Neural cell (in vitro differentiated cells): Measurements from ENCODE around the gene APBB2. TPM values are rescaled to one million over a fixed set of nuclear protein-coding genes. Genes with fewer than 3 reads are reported as not detected.

Source experiments
- H2AFZ ChIP-seq: fragments of 200-600, 300-800 bp; sonication (generic), shearing (Covaris generic); 2 replicates; pipeline ENCODE4 v1.6.0; 2014; ENCODE audit warnings: low read depth, mild to moderate bottlenecking, antibody characterized with exemption, low read length, moderate library complexity
- H3F3A ChIP-seq: fragments of 200-600 bp; shearing (Covaris generic); 2 replicates; pipeline ENCODE4 v1.6.1; 2016; ENCODE audit warnings: mild to moderate bottlenecking, moderate library complexity, mixed read lengths, antibody characterized with exemption, low read length; ENCODE audit not compliant: insufficient read depth, poor library complexity, severe bottlenecking
- H3K27ac ChIP-seq: fragments of 200-600, 300-800 bp; sonication (generic), shearing (Covaris generic); 2 replicates; pipeline ENCODE4 v1.5.1; 2014; ENCODE audit warnings: mild to moderate bottlenecking, low read length, moderate library complexity
- H3K27me3 ChIP-seq: fragments of 300-800, 200-600 bp; sonication (generic), shearing (Covaris generic); 2 replicates; pipeline ENCODE4 v1.6.0; 2014; ENCODE audit warnings: mild to moderate bottlenecking, low read depth, low read length, moderate library complexity; ENCODE audit not compliant: insufficient read depth
- H3K36me3 ChIP-seq: fragments of 300-800, 200-600 bp; sonication (generic), shearing (Covaris generic); 2 replicates; pipeline ENCODE4 v1.5.1; 2014; ENCODE audit warnings: mild to moderate bottlenecking, antibody characterized with exemption, low read length, moderate library complexity; ENCODE audit not compliant: insufficient read depth
- H3K4me2 ChIP-seq: fragments of 300-800, 200-600 bp; sonication (generic), shearing (Covaris generic); 2 replicates; pipeline ENCODE4 v1.6.0; 2014; ENCODE audit warnings: mild to moderate bottlenecking, low read length
- H3K4me3 ChIP-seq: fragments of 300-800, 200-600 bp; sonication (generic), shearing (Covaris generic); 2 replicates; pipeline ENCODE4 v1.5.1; 2014; ENCODE audit warnings: mild to moderate bottlenecking, low read length, moderate library complexity
- H3K79me2 ChIP-seq: fragments of 200-600 bp; shearing (Covaris generic); replicated peaks from 2 replicates; pipeline ENCODE4 v1.6.0; 2014; ENCODE audit warnings: mild to moderate bottlenecking, low read length, moderate library complexity; ENCODE audit not compliant: insufficient read depth
- H3K9ac ChIP-seq: fragments of 300-800, 200-600 bp; sonication (generic), shearing (Covaris generic); 2 replicates; pipeline ENCODE4 v1.6.1; 2016; ENCODE audit warnings: mild to moderate bottlenecking, low read length, mixed read lengths
- H3K9me2 ChIP-seq: fragments of 200-600 bp; shearing (Covaris generic); 2 replicates; pipeline ENCODE4 v1.6.1; 2016; ENCODE audit warnings: mild to moderate bottlenecking, low read length, mixed read lengths; ENCODE audit not compliant: insufficient read depth
- H3K9me3 ChIP-seq: fragments of 200-600, 300-800 bp; sonication (generic), shearing (Covaris generic); 2 replicates; pipeline ENCODE4 v1.6.1; 2016; ENCODE audit warnings: mild to moderate bottlenecking, mixed run types, low read length, moderate library complexity, mixed read lengths
- H4K20me1 ChIP-seq: fragments of 200-600 bp; shearing (Covaris generic); 2 replicates; pipeline ENCODE4 v1.6.1; 2016; ENCODE audit warnings: mild to moderate bottlenecking, mixed run types; ENCODE audit not compliant: insufficient read depth
- EP300 ChIP-seq: fragments of 450-650 bp; conservative IDR thresholded peaks from 2 replicates; pipeline ENCODE4 v1.6.1; 2014; ENCODE audit warnings: antibody characterized with exemption, mild to moderate bottlenecking, moderate library complexity; ENCODE audit not compliant: poor library complexity, severe bottlenecking
- EZH2 ChIP-seq: fragments of 200-600, 300-800 bp; shearing (Covaris generic), sonication (generic); IDR thresholded peaks from 2 replicates; pipeline ENCODE4 v1.6.1; 2014; ENCODE audit warnings: antibody characterized with exemption, low read length, borderline replicate concordance, mild to moderate bottlenecking; ENCODE audit not compliant: insufficient read depth, poor library complexity, severe bottlenecking
- MXI1 ChIP-seq: fragments of 450-650 bp; conservative IDR thresholded peaks from 2 replicates; pipeline ENCODE4 v1.6.1; 2014; ENCODE audit warnings: antibody characterized with exemption, mild to moderate bottlenecking; ENCODE audit not compliant: poor library complexity, severe bottlenecking
- POLR2AphosphoS5 ChIP-seq: IDR thresholded peaks from 2 replicates; pipeline ENCODE4 v1.6.1; 2012
- RAD21 ChIP-seq: fragments of 450-650 bp; conservative IDR thresholded peaks from 2 replicates; pipeline ENCODE4 v1.6.1; 2014; ENCODE audit warnings: antibody characterized with exemption, mild to moderate bottlenecking, moderate library complexity
- SMC3 ChIP-seq: fragments of 450-650 bp; conservative IDR thresholded peaks from 2 replicates; pipeline ENCODE4 v1.6.1; 2014; ENCODE audit warnings: antibody characterized with exemption, mild to moderate bottlenecking, moderate library complexity; ENCODE audit not compliant: poor library complexity
- TAF1 ChIP-seq: IDR thresholded peaks from 2 replicates; pipeline ENCODE4 v1.6.1; 2012; ENCODE audit warnings: low read depth
- polyA plus RNA-seq: library from polyadenylated mRNA; depleted of rRNA; stranded (reverse); fragments of >200 nt; gene quantifications from 2 replicates; pipeline ENCODE4 v1.2.3, GENCODE V29; 2014
- TF ChIP-seq, protein P1 (sequence below): fragments of 450-650 bp; IDR thresholded peaks from 2 replicates; pipeline ENCODE4 v1.5.1; 2014; ENCODE audit warnings: antibody characterized with exemption, mild to moderate bottlenecking, moderate library complexity; ENCODE audit not compliant: poor library complexity, severe bottlenecking
- TF ChIP-seq, protein P2 (sequence below): IDR thresholded peaks from 2 replicates; pipeline ENCODE4 v1.6.1; 2012; ENCODE audit warnings: borderline replicate concordance

Gene APBB2
- polyA plus RNA-seq, 1 donor from 2014 or later: 41.9 TPM

DNA sequence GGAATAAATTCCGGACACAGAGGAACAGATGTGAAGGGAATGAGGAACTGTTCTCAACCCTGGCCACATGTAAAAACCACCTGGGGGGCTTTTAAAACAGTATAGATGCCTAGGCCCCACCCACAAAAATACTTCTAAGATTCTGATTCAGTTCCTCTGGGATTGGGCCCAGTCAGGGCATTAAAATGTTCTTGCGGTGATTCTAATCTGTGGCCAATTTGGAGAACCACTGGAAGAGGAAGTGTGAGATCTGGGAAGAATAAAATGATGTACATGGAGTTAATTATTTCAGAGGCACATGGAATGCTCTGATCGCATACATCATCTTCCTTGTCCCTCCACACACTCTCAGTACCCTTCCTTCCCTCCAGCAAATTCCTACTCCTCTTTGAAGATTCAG, 192.2 kb downstream of the APBB2 start:
- Histone ChIP-seq H3F3A (no peaks in the 10 kb centered on the region), H3K27ac (no peak overlapping the region), H3K4me2 (no peak overlapping the region), H2AFZ (no peak overlapping the region), H3K9me3 (peaks cover 4% of the 10 kb centered on the region), H3K79me2 (no peaks in the 10 kb centered on the region), H4K20me1 (no peaks in the 10 kb centered on the region), H3K9ac (no peak overlapping the region), H3K4me3 (no peak overlapping the region), H3K9me2 (no peaks in the 10 kb centered on the region), H3K36me3 (no peaks in the 10 kb centered on the region), H3K27me3 (no peaks in the 10 kb centered on the region)
- TF ChIP-seq TAF1 (no peak), RAD21 (no peak), POLR2AphosphoS5 (no peak), EZH2 (no peak), SMC3 (no peak), EP300 (no peak), MXI1 (no peak)
- TF ChIP-seq, protein P1, sequence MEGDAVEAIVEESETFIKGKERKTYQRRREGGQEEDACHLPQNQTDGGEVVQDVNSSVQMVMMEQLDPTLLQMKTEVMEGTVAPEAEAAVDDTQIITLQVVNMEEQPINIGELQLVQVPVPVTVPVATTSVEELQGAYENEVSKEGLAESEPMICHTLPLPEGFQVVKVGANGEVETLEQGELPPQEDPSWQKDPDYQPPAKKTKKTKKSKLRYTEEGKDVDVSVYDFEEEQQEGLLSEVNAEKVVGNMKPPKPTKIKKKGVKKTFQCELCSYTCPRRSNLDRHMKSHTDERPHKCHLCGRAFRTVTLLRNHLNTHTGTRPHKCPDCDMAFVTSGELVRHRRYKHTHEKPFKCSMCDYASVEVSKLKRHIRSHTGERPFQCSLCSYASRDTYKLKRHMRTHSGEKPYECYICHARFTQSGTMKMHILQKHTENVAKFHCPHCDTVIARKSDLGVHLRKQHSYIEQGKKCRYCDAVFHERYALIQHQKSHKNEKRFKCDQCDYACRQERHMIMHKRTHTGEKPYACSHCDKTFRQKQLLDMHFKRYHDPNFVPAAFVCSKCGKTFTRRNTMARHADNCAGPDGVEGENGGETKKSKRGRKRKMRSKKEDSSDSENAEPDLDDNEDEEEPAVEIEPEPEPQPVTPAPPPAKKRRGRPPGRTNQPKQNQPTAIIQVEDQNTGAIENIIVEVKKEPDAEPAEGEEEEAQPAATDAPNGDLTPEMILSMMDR: no peak
- TF ChIP-seq, protein P2, sequence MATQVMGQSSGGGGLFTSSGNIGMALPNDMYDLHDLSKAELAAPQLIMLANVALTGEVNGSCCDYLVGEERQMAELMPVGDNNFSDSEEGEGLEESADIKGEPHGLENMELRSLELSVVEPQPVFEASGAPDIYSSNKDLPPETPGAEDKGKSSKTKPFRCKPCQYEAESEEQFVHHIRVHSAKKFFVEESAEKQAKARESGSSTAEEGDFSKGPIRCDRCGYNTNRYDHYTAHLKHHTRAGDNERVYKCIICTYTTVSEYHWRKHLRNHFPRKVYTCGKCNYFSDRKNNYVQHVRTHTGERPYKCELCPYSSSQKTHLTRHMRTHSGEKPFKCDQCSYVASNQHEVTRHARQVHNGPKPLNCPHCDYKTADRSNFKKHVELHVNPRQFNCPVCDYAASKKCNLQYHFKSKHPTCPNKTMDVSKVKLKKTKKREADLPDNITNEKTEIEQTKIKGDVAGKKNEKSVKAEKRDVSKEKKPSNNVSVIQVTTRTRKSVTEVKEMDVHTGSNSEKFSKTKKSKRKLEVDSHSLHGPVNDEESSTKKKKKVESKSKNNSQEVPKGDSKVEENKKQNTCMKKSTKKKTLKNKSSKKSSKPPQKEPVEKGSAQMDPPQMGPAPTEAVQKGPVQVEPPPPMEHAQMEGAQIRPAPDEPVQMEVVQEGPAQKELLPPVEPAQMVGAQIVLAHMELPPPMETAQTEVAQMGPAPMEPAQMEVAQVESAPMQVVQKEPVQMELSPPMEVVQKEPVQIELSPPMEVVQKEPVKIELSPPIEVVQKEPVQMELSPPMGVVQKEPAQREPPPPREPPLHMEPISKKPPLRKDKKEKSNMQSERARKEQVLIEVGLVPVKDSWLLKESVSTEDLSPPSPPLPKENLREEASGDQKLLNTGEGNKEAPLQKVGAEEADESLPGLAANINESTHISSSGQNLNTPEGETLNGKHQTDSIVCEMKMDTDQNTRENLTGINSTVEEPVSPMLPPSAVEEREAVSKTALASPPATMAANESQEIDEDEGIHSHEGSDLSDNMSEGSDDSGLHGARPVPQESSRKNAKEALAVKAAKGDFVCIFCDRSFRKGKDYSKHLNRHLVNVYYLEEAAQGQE: no peak

DNA sequence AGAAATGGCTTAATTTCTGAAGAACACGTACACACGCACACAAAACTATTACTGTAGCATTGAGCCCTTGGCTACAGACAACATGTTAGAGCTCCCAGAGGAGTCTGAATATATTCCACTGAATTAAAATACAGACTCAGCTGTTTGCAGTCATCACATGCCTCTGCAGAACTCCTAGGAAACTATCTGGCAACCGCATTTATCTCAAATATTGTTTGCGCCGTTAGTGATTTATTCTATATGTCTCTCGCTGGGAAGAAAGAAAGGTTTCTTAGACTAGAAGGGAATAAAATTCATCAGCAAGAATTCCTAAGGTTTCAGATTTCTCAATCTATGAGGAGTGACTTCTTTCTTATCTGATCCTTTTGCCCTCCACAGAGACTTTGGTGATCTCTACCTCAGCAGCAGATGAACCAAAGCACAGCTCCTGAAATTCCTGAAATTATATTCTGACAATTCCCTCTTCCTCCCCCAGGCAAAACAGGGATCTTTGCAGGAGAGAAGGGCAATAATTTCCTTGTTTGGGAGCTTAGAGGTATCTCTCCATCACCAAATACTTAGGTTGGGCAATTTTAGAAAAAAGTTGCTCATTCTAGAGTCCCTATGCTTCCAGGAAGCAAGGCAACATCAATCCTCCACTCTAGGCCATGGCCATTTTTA, 199.2 kb downstream of the APBB2 start:
- H3K9me3 ChIP-seq: no peaks in the 10 kb centered on the region
- no peaks in the 10 kb centered on the region for H3K79me2 ChIP-seq
- TF ChIP-seq EP300 (no peak), TAF1 (no peak), EZH2 (no peak)
- H3K27me3 ChIP-seq: no peaks in the 10 kb centered on the region
- H3K36me3 ChIP-seq: no peaks in the 10 kb centered on the region
- no peak overlapping the region for H3K27ac ChIP-seq
- H4K20me1 ChIP-seq: no peaks in the 10 kb centered on the region
- no peak overlapping the region for H3K4me3 ChIP-seq
- no peak overlapping the region for H2AFZ ChIP-seq
- H3K4me2 ChIP-seq: no peak overlapping the region
- H3K9me2 ChIP-seq: no peaks in the 10 kb centered on the region
- no peak overlapping the region for H3K9ac ChIP-seq
- no peaks in the 10 kb centered on the region for H3F3A ChIP-seq
